Lung (tissue), 12 donors: ENCODE measurements around the gene PLB1. TPM values are rescaled to one million over a fixed set of nuclear protein-coding genes. Genes with fewer than 3 reads are reported as not detected.

Experiments used
- ATAC-seq: fragments of 200-7000 bp; cut with Tn5 transposase; one replicate; pipeline ENCODE4 v1.9.1; 2020; ENCODE audit warnings: moderate number of reproducible peaks; ENCODE audit not compliant: insufficient read depth, low FRiP score
- DNase-seq, 3 donors: peaks; one replicate each; pipeline ENCODE4 v3.0.0-alpha.2; 2013 to 2017
- H3K27ac ChIP-seq, 2 donors: one replicate each; pipeline ENCODE4 v1.5.1; 2013; ENCODE audit warnings: mild to moderate bottlenecking in 2 of 2, moderate library complexity in 2 of 2, control low read depth in 1 of 2, inconsistent platforms in 1 of 2, low read depth in 1 of 2, low read length in 1 of 2
- H3K27me3 ChIP-seq, 3 donors: one replicate each; pipeline ENCODE4 v1.5.1; 2013; ENCODE audit warnings: low read length in 2 of 3; ENCODE audit not compliant: control insufficient read depth in 3 of 3, insufficient read depth in 3 of 3
- H3K36me3 ChIP-seq, 4 donors: one replicate each; pipeline ENCODE4 v1.5.1; 2013; ENCODE audit warnings: low read length in 4 of 4, mild to moderate bottlenecking in 1 of 4, moderate library complexity in 1 of 4; ENCODE audit not compliant: control insufficient read depth in 4 of 4, insufficient read depth in 4 of 4
- H3K4me1 ChIP-seq, 5 donors: one replicate each; pipeline ENCODE4 v1.5.1; 2013; ENCODE audit warnings: low read length in 5 of 5, mild to moderate bottlenecking in 2 of 5, moderate library complexity in 1 of 5; ENCODE audit not compliant: control insufficient read depth in 5 of 5, insufficient read depth in 5 of 5
- H3K4me3 ChIP-seq: one replicate; pipeline ENCODE4 v1.5.1; 2013; ENCODE audit warnings: mild to moderate bottlenecking, control low read depth, moderate library complexity
- H3K9ac ChIP-seq, 2 donors: one replicate each; pipeline ENCODE4 v1.5.1; 2013; ENCODE audit warnings: low read length in 2 of 2, control low read depth in 1 of 2; ENCODE audit not compliant: insufficient read depth in 1 of 2
- H3K9me3 ChIP-seq, 4 donors: one replicate each; pipeline ENCODE4 v1.5.1; 2013; ENCODE audit warnings: low read length in 3 of 4, mild to moderate bottlenecking in 1 of 4, moderate library complexity in 1 of 4; ENCODE audit not compliant: control insufficient read depth in 4 of 4, insufficient read depth in 3 of 4
- CTCF ChIP-seq: IDR thresholded peaks from 2 replicates; pipeline ENCODE4 v1.5.1; 2012; ENCODE audit warnings: mild to moderate bottlenecking; ENCODE audit errors: control extremely low read depth, extremely low read depth
- WGBS, 2 donors: extraction: QIAGEN DNeasy Blood & Tissue Kit; methylation state at CpG; one replicate each; pipeline ENCODE4 v1.1.7; 2013; 5-methylcytosine and 5-hydroxymethylcytosine counted together
- polyA plus RNA-seq, 2 donors: library from polyadenylated mRNA; stranded (reverse); fragments of 200-250 nt; gene quantifications; one replicate each; pipeline ENCODE4 v1.2.1, GENCODE V29; 2013
- total RNA-seq, 2 donors: library from RNA; depleted of rRNA in 1 of 2; stranded (reverse); fragments of >200 nt in 1 of 2; gene quantifications; one replicate each; pipeline ENCODE4 v1.2.1, GENCODE V29; 2014 to 2021
- donor health status: control.
- donor health status: control.
- donor health status: Bipolar disorder and iron deficiency.
- donor health status: healthy.
- donor health status: DM: yes; HTN: yes; CAD: no.

Gene PLB1
- total and polyA plus RNA-seq, 4 donors: 1.0 to 10.3 (median 6.7) TPM

GRCh38 chr2:28649481-28650265, 153.8 kb downstream of the PLB1 start:
- Histone ChIP-seq H3K4me1 (peaks cover 0 to 14% (median 3%) of the 10 kb centered on the region in 5 donors), H3K27me3 (no peaks in the 10 kb centered on the region), H3K9ac (no peak overlapping the region), H3K4me3 (no peak overlapping the region), H3K36me3 (no peaks in the 10 kb centered on the region), H3K9me3 (no peaks in the 10 kb centered on the region), H3K27ac (no peak overlapping the region)
- no peak for DNase-seq
- WGBS, 2 donors: 85 to 90% methylated on average over 8 of the region's 8 CpGs
- no peak for TF ChIP-seq CTCF
- ATAC-seq: no peak

GRCh38 chr2:28650266-28650584, 154.4 kb downstream of the PLB1 start:
- H3K27ac ChIP-seq: no peak overlapping the region
- H3K9me3 ChIP-seq: no peaks in the 10 kb centered on the region
- ATAC-seq: no peak
- no peak overlapping the region for H3K9ac ChIP-seq
- H3K27me3 ChIP-seq: no peaks in the 10 kb centered on the region
- no peak for DNase-seq
- peaks cover 0 to 16% (median 3%) of the 10 kb centered on the region in 5 donors for H3K4me1 ChIP-seq
- no peak for TF ChIP-seq CTCF
- H3K4me3 ChIP-seq: no peak overlapping the region
- 82 to 95% methylated on average over 4 of the region's 4 CpGs for WGBS, 2 donors
- H3K36me3 ChIP-seq: no peaks in the 10 kb centered on the region

- Histone ChIP-seq H3K4me1 (peaks cover 0 to 10% (median 3%) of the 10 kb centered on the region in 5 donors), H3K9me3 (no peaks in the 10 kb centered on the region), H3K4me3 (no peak overlapping the region), H3K27ac (no peak overlapping the region), H3K9ac (no peak overlapping the region), H3K36me3 (no peaks in the 10 kb centered on the region), H3K27me3 (no peaks in the 10 kb centered on the region)
- TF ChIP-seq CTCF: no peak
- 51 to 75% methylated on average over 1 of the region's 1 CpG for WGBS, 2 donors
- DNase-seq: no peak
- ATAC-seq: no peak
Observed at GRCh38 chr2:28652217-28652616, 156.4 kb downstream of the PLB1 start.
